ENCODE data around the gene SH3PXD2A.

The SH3PXD2A gene

DNA sequence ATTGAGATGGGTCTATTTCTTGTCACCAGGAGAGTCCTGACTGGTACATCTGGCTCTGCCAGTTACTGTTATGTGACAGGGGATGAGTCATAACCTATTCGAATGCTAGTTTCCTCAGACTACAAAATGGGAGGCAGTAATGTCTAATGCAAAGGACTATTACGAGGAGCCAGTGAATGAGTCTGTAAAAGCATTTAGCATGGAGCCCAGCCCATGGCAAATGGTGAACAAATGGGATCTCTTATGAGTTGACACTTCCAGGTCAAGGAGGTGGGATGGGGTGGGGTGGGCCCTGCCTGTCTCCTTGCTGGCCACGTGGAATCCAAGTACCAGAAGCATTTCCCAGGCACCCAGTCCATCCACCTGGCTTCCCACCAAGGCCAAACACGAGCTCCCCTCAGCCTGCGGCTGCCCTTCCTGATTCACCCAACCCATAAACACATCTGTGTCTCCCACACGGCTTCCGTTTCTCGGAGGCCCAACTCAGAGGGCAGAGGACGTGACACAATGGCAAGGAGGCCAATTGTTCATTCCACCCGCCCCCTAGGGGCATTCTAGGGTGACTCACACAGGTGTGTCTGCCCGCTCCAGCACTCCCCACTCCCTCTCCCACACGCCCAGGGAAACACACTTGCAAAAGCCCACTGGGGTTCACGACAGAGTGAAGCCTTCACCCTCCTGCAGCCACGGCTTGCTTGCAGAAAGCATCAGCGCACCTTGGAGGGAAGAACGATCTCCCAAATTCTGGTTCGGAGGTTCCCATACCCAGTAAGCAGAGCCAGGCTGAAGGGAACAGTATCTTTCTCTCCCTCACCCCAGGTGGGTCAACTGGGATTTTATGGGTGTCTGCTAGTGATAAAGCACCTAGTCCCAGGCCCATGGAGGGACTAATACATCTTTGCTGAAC lies 109.8 kb downstream of the SH3PXD2A start:
- no peak overlapping the region for H2BK5ac ChIP-seq (ENCODE audit: low read length)
- H3K79me2 ChIP-seq (ENCODE audit: control insufficient read depth, insufficient read depth, low read length): no peaks in the 10 kb centered on the region
- no peaks in the 10 kb centered on the region for H3K4me1 ChIP-seq (ENCODE audit: control insufficient read depth, low read depth, low read length)
- no peak overlapping the region for H3K4ac ChIP-seq (ENCODE audit: low read depth, low read length)
- no peak overlapping the region for H3K9ac ChIP-seq (ENCODE audit: low read length)
- no peak overlapping the region for H2BK15ac ChIP-seq (replicated peaks; ENCODE audit: low read depth)
- H3K36me3 ChIP-seq (ENCODE audit: control insufficient read depth, insufficient read depth, low read length): no peaks in the 10 kb centered on the region
- no peak overlapping the region for H2AK5ac ChIP-seq (ENCODE audit: low read length)
- H3K27ac ChIP-seq (ENCODE audit: low read depth, low read length): no peak overlapping the region
- no peak overlapping the region for H4K5ac ChIP-seq (ENCODE audit: low read length)
- no peak overlapping the region for H3K4me3 ChIP-seq (ENCODE audit: low read length)
- no peak overlapping the region for H3K18ac ChIP-seq (ENCODE audit: low read length)
- WGBS (ENCODE audit: extremely low coverage, insufficient coverage, low lambda C conversion rate): no CpG with 5 or more reads among the region's 17 CpGs
- no peaks in the 10 kb centered on the region for H3K79me1 ChIP-seq (ENCODE audit: low read length)
- H3K27me3 ChIP-seq (ENCODE audit: insufficient read depth, low read length, poor library complexity): no peaks in the 10 kb centered on the region
- H3K23ac ChIP-seq (ENCODE audit: low read length): no peak overlapping the region
- H3K4me2 ChIP-seq (ENCODE audit: low read length): no peak overlapping the region
- no peak overlapping the region for H3K56ac ChIP-seq (ENCODE audit: low read length)
- H2BK120ac ChIP-seq (ENCODE audit: low read depth, low read length): no peak overlapping the region
- H4K8ac ChIP-seq (ENCODE audit: low read depth, low read length): no peak overlapping the region
- DNase-seq: peak; percentile 53

- no peaks in the 10 kb centered on the region for H3K79me1 ChIP-seq (ENCODE audit: low read length)
- no peak overlapping the region for H3K27ac ChIP-seq (ENCODE audit: low read depth, low read length)
- no CpG with 5 or more reads among the region's 6 CpGs for WGBS (ENCODE audit: extremely low coverage, insufficient coverage, low lambda C conversion rate)
- H3K4me2 ChIP-seq (ENCODE audit: low read length): no peak overlapping the region
- H3K4me3 ChIP-seq (ENCODE audit: low read length): no peak overlapping the region
- H3K9ac ChIP-seq (ENCODE audit: low read length): no peak overlapping the region
- H2AK5ac ChIP-seq (ENCODE audit: low read length): no peak overlapping the region
- H2BK15ac ChIP-seq (replicated peaks; ENCODE audit: low read depth): no peak overlapping the region
- no peaks in the 10 kb centered on the region for H3K36me3 ChIP-seq (ENCODE audit: control insufficient read depth, insufficient read depth, low read length)
- H4K5ac ChIP-seq (ENCODE audit: low read length): no peak overlapping the region
- H4K8ac ChIP-seq (ENCODE audit: low read depth, low read length): no peak overlapping the region
- H2BK5ac ChIP-seq (ENCODE audit: low read length): no peak overlapping the region
- no peaks in the 10 kb centered on the region for H3K27me3 ChIP-seq (ENCODE audit: insufficient read depth, low read length, poor library complexity)
- no peak for DNase-seq
- no peaks in the 10 kb centered on the region for H3K79me2 ChIP-seq (ENCODE audit: control insufficient read depth, insufficient read depth, low read length)
- H3K23ac ChIP-seq (ENCODE audit: low read length): no peak overlapping the region
- H3K4ac ChIP-seq (ENCODE audit: low read depth, low read length): no peak overlapping the region
- no peak overlapping the region for H3K18ac ChIP-seq (ENCODE audit: low read length)
- H3K56ac ChIP-seq (ENCODE audit: low read length): no peak overlapping the region
- H3K4me1 ChIP-seq (ENCODE audit: control insufficient read depth, low read depth, low read length): peaks cover 2% of the 10 kb centered on the region
- H2BK120ac ChIP-seq (ENCODE audit: low read depth, low read length): no peak overlapping the region
These were observed 112.6 kb downstream of the SH3PXD2A start for GRCh38 chr10:103742824-103743223.

DNA sequence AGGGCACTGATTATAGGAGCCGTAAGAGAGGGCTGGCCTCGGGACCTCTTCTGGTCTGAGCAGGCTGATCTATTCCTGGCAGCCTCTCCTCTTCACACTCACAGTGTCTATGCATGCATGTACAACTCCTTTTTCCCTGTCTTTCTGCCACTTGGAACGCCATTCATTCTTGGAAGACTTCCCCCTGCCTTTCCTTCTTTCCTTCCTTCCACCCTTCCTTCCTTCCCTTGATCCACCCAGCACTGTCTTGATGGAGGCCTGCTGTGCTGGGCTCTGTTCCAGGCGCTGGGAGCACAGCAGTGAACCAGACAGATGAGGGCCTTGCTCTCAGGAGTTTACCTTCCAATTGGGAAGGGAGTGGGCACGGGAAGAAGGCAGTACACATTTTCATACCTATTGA lies 114.8 kb downstream of the SH3PXD2A start:
- no peaks in the 10 kb centered on the region for H3K27me3 ChIP-seq (ENCODE audit: insufficient read depth, low read length, poor library complexity)
- no peaks in the 10 kb centered on the region for H3K79me2 ChIP-seq (ENCODE audit: control insufficient read depth, insufficient read depth, low read length)
- H3K4me3 ChIP-seq (ENCODE audit: low read length): no peak overlapping the region
- no peak overlapping the region for H2BK5ac ChIP-seq (ENCODE audit: low read length)
- H3K36me3 ChIP-seq (ENCODE audit: control insufficient read depth, insufficient read depth, low read length): no peaks in the 10 kb centered on the region
- DNase-seq: no peak
- no peak overlapping the region for H2BK15ac ChIP-seq (replicated peaks; ENCODE audit: low read depth)
- H3K18ac ChIP-seq (ENCODE audit: low read length): no peak overlapping the region
- H3K9ac ChIP-seq (ENCODE audit: low read length): no peak overlapping the region
- H3K4me1 ChIP-seq (ENCODE audit: control insufficient read depth, low read depth, low read length): peaks cover 2% of the 10 kb centered on the region
- H3K79me1 ChIP-seq (ENCODE audit: low read length): no peaks in the 10 kb centered on the region
- H3K23ac ChIP-seq (ENCODE audit: low read length): no peak overlapping the region
- no peak overlapping the region for H3K56ac ChIP-seq (ENCODE audit: low read length)
- H3K4ac ChIP-seq (ENCODE audit: low read depth, low read length): no peak overlapping the region
- H3K27ac ChIP-seq (ENCODE audit: low read depth, low read length): no peak overlapping the region
- H4K8ac ChIP-seq (ENCODE audit: low read depth, low read length): no peak overlapping the region
- no peak overlapping the region for H2BK120ac ChIP-seq (ENCODE audit: low read depth, low read length)
- H4K5ac ChIP-seq (ENCODE audit: low read length): no peak overlapping the region
- WGBS (ENCODE audit: extremely low coverage, insufficient coverage, low lambda C conversion rate): no CpG with 5 or more reads among the region's 5 CpGs
- H2AK5ac ChIP-seq (ENCODE audit: low read length): no peak overlapping the region
- no peak overlapping the region for H3K4me2 ChIP-seq (ENCODE audit: low read length)

DNA sequence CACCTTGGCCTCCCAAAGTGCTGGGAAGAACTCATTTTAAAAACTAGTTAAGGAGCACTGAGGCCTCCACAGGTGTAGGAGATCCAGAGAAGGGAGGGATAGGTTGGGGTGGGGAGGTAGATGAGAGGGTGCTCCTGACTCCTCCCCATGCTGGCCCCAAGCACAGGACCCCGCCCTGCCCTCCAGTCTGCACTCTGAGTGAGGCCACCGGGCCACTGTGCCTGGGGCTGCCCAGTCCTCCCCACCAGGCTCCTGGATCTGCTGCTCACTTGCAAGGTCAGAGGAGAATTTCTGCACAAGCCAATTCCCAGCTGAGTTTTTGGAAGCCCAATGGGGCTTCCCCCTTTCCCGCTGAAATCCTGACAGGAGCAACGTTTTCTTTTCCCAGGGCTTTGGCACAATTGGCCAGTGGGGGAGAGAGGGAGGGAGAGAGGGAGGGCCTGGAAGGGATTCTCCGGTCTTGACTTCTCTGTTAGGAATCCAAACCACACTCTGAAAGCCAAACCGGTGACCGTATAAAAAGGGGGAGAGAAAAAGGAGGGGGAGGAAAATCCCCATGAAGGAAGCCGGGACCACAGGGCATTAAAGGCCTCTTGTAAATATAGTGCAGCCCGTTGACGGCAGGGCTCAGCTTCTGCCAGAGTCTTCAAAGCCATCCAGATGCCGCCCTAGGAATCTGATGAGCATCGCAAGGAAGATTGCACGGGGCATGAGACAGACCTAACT lies 116.2 kb downstream of the SH3PXD2A start:
- no peak overlapping the region for H3K4me3 ChIP-seq (ENCODE audit: low read length)
- peaks cover 2% of the 10 kb centered on the region for H3K4me1 ChIP-seq (ENCODE audit: control insufficient read depth, low read depth, low read length)
- H3K79me1 ChIP-seq (ENCODE audit: low read length): no peaks in the 10 kb centered on the region
- H2BK15ac ChIP-seq (replicated peaks; ENCODE audit: low read depth): no peak overlapping the region
- no peak overlapping the region for H3K9ac ChIP-seq (ENCODE audit: low read length)
- no peak overlapping the region for H4K8ac ChIP-seq (ENCODE audit: low read depth, low read length)
- no peaks in the 10 kb centered on the region for H3K79me2 ChIP-seq (ENCODE audit: control insufficient read depth, insufficient read depth, low read length)
- H3K56ac ChIP-seq (ENCODE audit: low read length): peak overlapping the region; percentile 44
- H3K4ac ChIP-seq (ENCODE audit: low read depth, low read length): no peak overlapping the region
- H2BK5ac ChIP-seq (ENCODE audit: low read length): no peak overlapping the region
- H3K36me3 ChIP-seq (ENCODE audit: control insufficient read depth, insufficient read depth, low read length): no peaks in the 10 kb centered on the region
- H4K5ac ChIP-seq (ENCODE audit: low read length): no peak overlapping the region
- no peaks in the 10 kb centered on the region for H3K27me3 ChIP-seq (ENCODE audit: insufficient read depth, low read length, poor library complexity)
- no peak overlapping the region for H2AK5ac ChIP-seq (ENCODE audit: low read length)
- no CpG with 5 or more reads among the region's 13 CpGs for WGBS (ENCODE audit: extremely low coverage, insufficient coverage, low lambda C conversion rate)
- no peak overlapping the region for H3K23ac ChIP-seq (ENCODE audit: low read length)
- peak; percentile 84 for DNase-seq
- no peak overlapping the region for H3K4me2 ChIP-seq (ENCODE audit: low read length)
- no peak overlapping the region for H3K27ac ChIP-seq (ENCODE audit: low read depth, low read length)
- H3K18ac ChIP-seq (ENCODE audit: low read length): no peak overlapping the region
- H2BK120ac ChIP-seq (ENCODE audit: low read depth, low read length): no peak overlapping the region

DNA sequence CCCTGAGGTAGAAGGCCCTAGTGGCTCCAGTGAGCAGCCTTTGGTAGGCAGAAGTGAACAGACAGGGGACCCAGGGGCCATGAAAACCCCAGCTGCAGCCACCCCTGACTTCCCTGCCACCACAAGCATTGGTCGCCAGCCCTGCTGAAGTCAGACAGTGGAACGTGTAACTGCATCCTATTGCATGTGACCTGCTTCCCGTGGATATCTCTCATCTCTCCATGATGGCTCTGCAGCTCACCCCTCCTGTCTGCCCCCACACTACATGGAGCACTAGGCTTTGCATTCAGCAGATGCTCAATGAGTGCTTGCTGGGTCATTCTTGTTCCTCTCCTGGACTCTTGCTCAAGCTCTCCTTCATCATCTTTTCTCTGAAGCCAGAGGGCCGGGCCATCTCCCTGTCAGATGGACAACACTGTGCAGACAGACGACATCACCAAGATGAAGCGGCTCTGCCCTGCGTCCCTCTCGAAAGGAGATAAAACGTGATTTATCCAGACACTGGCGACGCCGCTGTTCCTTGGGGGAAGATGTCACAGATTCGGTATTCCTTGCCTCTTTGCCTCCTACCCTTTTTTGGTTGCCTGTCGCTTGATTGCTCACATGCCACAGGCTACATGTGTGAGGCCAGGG lies 117.5 kb downstream of the SH3PXD2A start:
- H3K56ac ChIP-seq (ENCODE audit: low read length): no peak overlapping the region
- no peak overlapping the region for H3K4me3 ChIP-seq (ENCODE audit: low read length)
- H3K27ac ChIP-seq (ENCODE audit: low read depth, low read length): no peak overlapping the region
- H2BK120ac ChIP-seq (ENCODE audit: low read depth, low read length): no peak overlapping the region
- no peak overlapping the region for H4K8ac ChIP-seq (ENCODE audit: low read depth, low read length)
- no peaks in the 10 kb centered on the region for H3K79me2 ChIP-seq (ENCODE audit: control insufficient read depth, insufficient read depth, low read length)
- no CpG with 5 or more reads among the region's 14 CpGs for WGBS (ENCODE audit: extremely low coverage, insufficient coverage, low lambda C conversion rate)
- H2BK5ac ChIP-seq (ENCODE audit: low read length): no peak overlapping the region
- no peak for DNase-seq
- H4K5ac ChIP-seq (ENCODE audit: low read length): no peak overlapping the region
- H3K9ac ChIP-seq (ENCODE audit: low read length): no peak overlapping the region
- H3K27me3 ChIP-seq (ENCODE audit: insufficient read depth, low read length, poor library complexity): no peaks in the 10 kb centered on the region
- no peak overlapping the region for H2AK5ac ChIP-seq (ENCODE audit: low read length)
- H3K23ac ChIP-seq (ENCODE audit: low read length): no peak overlapping the region
- no peak overlapping the region for H2BK15ac ChIP-seq (replicated peaks; ENCODE audit: low read depth)
- H3K18ac ChIP-seq (ENCODE audit: low read length): no peak overlapping the region
- H3K4me2 ChIP-seq (ENCODE audit: low read length): no peak overlapping the region
- peaks cover 5% of the 10 kb centered on the region for H3K4me1 ChIP-seq (ENCODE audit: control insufficient read depth, low read depth, low read length)
- H3K79me1 ChIP-seq (ENCODE audit: low read length): no peaks in the 10 kb centered on the region
- no peaks in the 10 kb centered on the region for H3K36me3 ChIP-seq (ENCODE audit: control insufficient read depth, insufficient read depth, low read length)
- H3K4ac ChIP-seq (ENCODE audit: low read depth, low read length): no peak overlapping the region
